ENCODE results near the gene MYO7A. TPM values are rescaled to one million over a fixed set of nuclear protein-coding genes. Genes with fewer than 3 reads are reported as not detected.

Gene MYO7A
- total RNA-seq, 1 donor from 2014 or later = 46.4 TPM

DNA sequence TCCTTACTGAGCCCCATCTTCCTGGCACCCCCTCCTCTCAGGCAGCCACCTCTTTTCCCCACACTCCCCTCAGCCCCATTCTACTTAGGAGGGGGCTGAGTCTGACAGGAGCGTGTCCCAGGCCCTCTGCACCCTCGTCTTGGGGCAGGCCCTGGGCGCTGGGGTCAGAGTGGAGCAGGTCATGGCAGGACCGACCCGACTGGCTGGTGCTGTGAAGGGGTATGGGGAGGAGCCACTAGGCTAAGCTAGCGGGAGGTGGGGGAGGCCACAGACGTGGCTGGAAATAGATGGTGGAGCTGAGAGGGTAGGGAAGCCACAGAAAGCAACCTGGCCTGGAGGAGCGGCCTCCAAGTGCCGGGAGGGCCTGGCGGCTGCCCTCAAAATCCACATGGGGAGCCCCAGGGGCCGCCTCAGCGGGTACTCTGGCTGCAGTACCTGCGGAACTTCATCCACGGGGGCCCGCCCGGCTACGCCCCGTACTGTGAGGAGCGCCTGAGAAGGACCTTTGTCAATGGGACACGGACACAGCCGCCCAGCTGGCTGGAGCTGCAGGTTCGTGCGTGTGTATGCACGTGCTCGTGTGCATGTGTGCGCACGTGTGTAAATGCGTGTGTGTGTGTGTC, 61.7 kb downstream of the MYO7A start:
- Histone ChIP-seq H3K9me3 (no peaks in the 10 kb centered on the region), H3K27me3 (no peaks in the 10 kb centered on the region), H3K27ac (no peak overlapping the region), H3K4me1 (no peaks in the 10 kb centered on the region), H3K36me3 (no peaks in the 10 kb centered on the region), H3K4me3 (no peak overlapping the region)
- DNase-seq (ENCODE audit: low spot score in 2 of 2) = no peak
- intact Hi-C loops (cut with DNase I) = no loop called here
- TF ChIP-seq, protein P1, sequence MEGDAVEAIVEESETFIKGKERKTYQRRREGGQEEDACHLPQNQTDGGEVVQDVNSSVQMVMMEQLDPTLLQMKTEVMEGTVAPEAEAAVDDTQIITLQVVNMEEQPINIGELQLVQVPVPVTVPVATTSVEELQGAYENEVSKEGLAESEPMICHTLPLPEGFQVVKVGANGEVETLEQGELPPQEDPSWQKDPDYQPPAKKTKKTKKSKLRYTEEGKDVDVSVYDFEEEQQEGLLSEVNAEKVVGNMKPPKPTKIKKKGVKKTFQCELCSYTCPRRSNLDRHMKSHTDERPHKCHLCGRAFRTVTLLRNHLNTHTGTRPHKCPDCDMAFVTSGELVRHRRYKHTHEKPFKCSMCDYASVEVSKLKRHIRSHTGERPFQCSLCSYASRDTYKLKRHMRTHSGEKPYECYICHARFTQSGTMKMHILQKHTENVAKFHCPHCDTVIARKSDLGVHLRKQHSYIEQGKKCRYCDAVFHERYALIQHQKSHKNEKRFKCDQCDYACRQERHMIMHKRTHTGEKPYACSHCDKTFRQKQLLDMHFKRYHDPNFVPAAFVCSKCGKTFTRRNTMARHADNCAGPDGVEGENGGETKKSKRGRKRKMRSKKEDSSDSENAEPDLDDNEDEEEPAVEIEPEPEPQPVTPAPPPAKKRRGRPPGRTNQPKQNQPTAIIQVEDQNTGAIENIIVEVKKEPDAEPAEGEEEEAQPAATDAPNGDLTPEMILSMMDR (IDR thresholded peaks at IDR 0.05) = no peak

DNA sequence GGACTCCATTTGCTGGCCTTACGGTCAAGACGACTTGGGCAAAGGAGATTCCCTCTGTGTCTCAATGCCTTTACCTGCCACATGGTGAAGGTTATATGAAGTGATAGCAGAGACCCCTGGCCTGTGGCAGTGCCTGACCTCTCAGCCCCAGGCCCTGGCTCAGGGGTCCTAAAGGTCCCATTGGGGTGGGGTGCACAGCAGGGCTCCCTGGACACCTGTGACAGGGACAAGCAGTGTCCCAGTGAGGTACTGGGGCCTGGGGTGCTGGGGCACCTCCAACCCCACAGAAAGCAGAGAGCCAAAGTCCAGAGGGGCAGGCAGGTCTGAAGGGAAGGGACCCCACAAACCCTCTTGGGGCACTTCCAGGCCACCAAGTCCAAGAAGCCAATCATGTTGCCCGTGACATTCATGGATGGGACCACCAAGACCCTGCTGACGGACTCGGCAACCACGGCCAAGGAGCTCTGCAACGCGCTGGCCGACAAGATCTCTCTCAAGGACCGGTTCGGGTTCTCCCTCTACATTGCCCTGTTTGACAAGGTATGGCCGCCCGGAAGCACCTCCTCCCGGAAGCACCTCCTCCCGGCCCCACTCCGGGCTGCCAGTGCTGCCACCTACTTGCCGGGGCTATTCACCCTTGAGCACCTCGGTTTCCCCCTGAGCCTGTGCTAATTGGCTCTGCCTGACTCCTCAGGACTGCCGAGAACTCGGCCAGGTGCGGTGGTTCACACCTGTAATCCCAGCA, 62.5 kb downstream of the MYO7A start:
- TF ChIP-seq, protein P1 (IDR thresholded peaks at IDR 0.05) = no peak
- Histone ChIP-seq H3K4me3 (no peak overlapping the region), H3K4me1 (no peaks in the 10 kb centered on the region), H3K27ac (no peak overlapping the region), H3K27me3 (no peaks in the 10 kb centered on the region), H3K36me3 (no peaks in the 10 kb centered on the region), H3K9me3 (no peaks in the 10 kb centered on the region)
- DNase-seq (ENCODE audit: low spot score in 2 of 2) = no peak
- intact Hi-C loops (cut with DNase I) = no loop called here

DNA sequence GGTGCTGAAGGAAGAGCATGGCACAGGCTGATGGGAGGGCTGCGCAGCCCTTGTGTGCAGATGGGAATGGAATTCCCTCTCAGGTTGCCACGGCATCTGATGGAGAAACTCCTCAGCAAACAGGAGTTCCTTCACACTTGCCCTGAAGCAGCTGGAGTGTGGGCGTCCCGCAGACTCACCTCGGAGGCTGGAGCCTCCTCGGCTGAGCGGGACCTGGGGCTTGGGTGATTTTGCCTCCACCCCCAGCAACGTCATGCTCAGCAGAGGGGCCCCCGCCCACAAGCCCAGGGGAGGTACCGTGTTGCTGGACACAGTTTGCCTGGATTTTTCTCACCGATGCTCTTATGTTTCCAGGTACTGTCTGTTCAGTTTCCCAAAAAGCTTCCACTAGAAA, 63.4 kb downstream of the MYO7A start:
- no peaks in the 10 kb centered on the region for H3K4me1 ChIP-seq
- H3K27me3 ChIP-seq = no peaks in the 10 kb centered on the region
- DNase-seq (ENCODE audit: low spot score in 2 of 2) = no peak
- H3K36me3 ChIP-seq = no peaks in the 10 kb centered on the region
- intact Hi-C loops (cut with DNase I) = no loop called here
- TF ChIP-seq, protein P1 (IDR thresholded peaks at IDR 0.05) = no peak
- H3K9me3 ChIP-seq = no peaks in the 10 kb centered on the region
- no peak overlapping the region for H3K4me3 ChIP-seq
- no peak overlapping the region for H3K27ac ChIP-seq

DNA sequence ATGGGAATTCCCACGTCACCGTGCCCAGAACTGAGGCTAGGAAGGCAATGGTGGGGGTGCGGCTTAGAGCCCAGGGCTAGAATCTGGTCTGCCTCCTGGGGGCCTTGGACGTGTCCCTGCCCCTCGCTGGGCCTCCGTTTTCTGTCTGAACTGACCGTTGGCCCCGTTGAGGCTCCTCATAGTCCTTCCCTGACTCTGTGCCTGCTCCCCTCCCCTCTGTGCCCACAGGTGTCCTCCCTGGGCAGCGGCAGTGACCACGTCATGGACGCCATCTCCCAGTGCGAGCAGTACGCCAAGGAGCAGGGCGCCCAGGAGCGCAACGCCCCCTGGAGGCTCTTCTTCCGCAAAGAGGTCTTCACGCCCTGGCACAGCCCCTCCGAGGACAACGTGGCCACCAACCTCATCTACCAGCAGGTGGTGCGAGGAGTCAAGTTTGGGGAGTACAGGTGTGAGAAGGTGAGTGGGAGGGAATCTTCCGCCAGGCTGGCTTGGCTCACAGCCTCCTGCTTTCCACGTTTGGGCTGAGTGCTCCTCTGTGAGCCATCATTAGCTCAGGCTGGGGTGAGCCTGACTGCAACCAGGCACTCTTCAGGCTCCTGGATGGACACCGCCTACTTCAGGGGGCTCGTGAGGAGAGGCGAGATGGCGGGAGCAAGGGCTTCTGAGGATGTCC, 63.9 kb downstream of the MYO7A start:
- Histone ChIP-seq H3K27me3 (no peaks in the 10 kb centered on the region), H3K27ac (no peak overlapping the region), H3K4me1 (no peaks in the 10 kb centered on the region), H3K36me3 (no peaks in the 10 kb centered on the region), H3K9me3 (no peaks in the 10 kb centered on the region), H3K4me3 (no peak overlapping the region)
- TF ChIP-seq, protein P1 (IDR thresholded peaks at IDR 0.05) = peak in 1 of 3 experiments; percentile 9
- no peak for DNase-seq (ENCODE audit: low spot score in 2 of 2)
- intact Hi-C loops (cut with DNase I) = no loop called here

DNA sequence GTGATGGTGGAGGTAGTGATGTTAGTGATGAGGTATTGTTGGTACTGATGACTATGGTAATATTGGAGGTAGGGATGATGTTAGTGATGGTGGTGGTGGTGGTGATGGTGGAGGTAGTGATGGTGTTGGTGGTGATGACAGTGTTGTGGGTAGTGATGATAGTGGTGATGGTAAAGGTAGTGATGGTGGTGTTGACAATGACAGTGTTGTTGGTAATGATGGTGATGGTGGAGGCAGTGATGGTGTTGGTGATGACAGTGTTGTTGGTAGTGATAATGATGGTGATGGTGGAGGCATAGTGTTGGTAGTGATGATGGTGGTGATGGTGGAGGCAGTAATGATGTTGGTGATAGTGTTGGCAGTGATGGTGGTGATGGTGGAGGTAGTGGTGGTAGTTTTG, 65.1 kb downstream of the MYO7A start:
- DNase-seq (ENCODE audit: low spot score in 2 of 2) = no peak
- H3K36me3 ChIP-seq = no peaks in the 10 kb centered on the region

More for the DNA sequence above, 65.1 kb downstream of the MYO7A start:
- no peaks in the 10 kb centered on the region for H3K4me1 ChIP-seq
- H3K9me3 ChIP-seq = no peaks in the 10 kb centered on the region
- no peaks in the 10 kb centered on the region for H3K27me3 ChIP-seq
- H3K4me3 ChIP-seq = no peak overlapping the region
- no peak overlapping the region for H3K27ac ChIP-seq
- intact Hi-C loops (cut with DNase I) = no loop called here
- TF ChIP-seq, protein P1 (IDR thresholded peaks at IDR 0.05) = no peak

All from ascending aorta (tissue), 2 donors.